BLaER1 (cell line): Measurements from ENCODE around the gene SUSD3.
"Not testable (repeated sequence)": the region's sequence is repeated elsewhere in the genome, so short reads cannot be mapped to it uniquely, and the experiment has no call there.

Experiments used
- H3K27ac ChIP-seq: shearing (Covaris generic); formaldehyde crosslinking; 2 replicates; pipeline ENCODE4 v1.8.1; 2022
- H3K27me3 ChIP-seq: shearing (Covaris generic); formaldehyde crosslinking; 2 replicates; pipeline ENCODE4 v1.8.1; 2022
- H3K36me3 ChIP-seq: shearing (Covaris generic); formaldehyde crosslinking; 2 replicates; pipeline ENCODE4 v1.8.1; 2022
- H3K4me1 ChIP-seq: shearing (Covaris generic); formaldehyde crosslinking; 2 replicates; pipeline ENCODE4 v1.8.1; 2022
- H3K4me2 ChIP-seq: shearing (Covaris generic); formaldehyde crosslinking; 2 replicates; pipeline ENCODE4 v1.8.1; 2022
- H3K4me3 ChIP-seq: shearing (Covaris generic); formaldehyde crosslinking; 2 replicates; pipeline ENCODE4 v1.8.1; 2022
- H3K9ac ChIP-seq: shearing (Covaris generic); formaldehyde crosslinking; 2 replicates; pipeline ENCODE4 v1.8.1; 2022
- H3K9me3 ChIP-seq: shearing (Covaris generic); formaldehyde crosslinking; 2 replicates; pipeline ENCODE4 v1.8.1; 2022
- H4K20me1 ChIP-seq: shearing (Covaris generic); formaldehyde crosslinking; 2 replicates; pipeline ENCODE4 v1.8.1; 2022
- Cebpa-rat ChIP-seq: shearing (Covaris generic); IDR thresholded peaks from 2 replicates; pipeline ENCODE4 v1.8.1; 2022

SUSD3 gene

DNA sequence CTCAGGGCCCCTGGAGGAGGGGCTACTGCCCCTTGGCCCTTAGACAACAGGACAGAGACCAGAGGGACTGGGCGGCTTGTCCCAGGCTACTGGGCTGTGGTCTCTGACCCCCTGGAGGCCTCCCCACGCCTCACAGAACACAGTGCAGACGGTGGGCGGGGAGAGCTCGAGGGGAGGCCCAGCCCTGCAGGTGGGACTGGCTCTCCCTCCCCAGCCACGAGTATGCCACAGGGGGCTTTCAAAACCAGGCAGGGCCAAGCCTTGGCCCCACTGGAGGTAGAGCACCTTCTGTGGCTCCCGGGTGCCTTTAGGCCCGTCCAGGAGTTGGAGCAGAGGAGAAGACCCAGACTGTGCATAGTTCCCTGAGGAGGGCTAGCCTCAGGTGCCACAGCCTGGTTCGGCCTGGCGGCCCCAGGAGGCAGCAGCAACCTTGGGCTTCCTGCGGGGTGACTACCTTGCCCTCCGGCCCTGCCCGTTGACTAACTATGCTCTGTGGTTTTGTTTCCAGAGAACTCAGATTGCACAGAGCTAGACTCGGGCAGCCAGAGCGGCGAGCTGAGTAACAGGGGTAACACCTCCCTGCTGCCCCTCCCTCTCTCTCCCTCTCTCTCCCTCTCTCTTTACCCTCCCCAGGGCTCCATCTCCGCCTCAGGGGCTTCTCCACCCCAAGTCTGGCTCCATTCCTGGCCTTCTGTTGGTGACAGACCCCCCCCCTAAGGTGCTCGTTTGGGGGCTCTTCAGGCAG lies 53.0 kb downstream of the SUSD3 start:
- no peaks in the 10 kb centered on the region for H3K27me3 ChIP-seq
- TF ChIP-seq Cebpa-rat: no peak
- peaks cover 93% of the 10 kb centered on the region for H3K4me1 ChIP-seq
- H3K9ac ChIP-seq: peak overlapping the region; percentile 70
- H3K4me3 ChIP-seq: 0 out of 2 replicates have a peak overlapping the region, but pooled peaks have one; percentile 39
- H3K27ac ChIP-seq: peak overlapping the region; percentile 79
- peaks cover 22% of the 10 kb centered on the region for H3K36me3 ChIP-seq
- no peaks in the 10 kb centered on the region for H3K9me3 ChIP-seq
- H4K20me1 ChIP-seq: peaks cover 37% of the 10 kb centered on the region
- H3K4me2 ChIP-seq: peak overlapping the region; percentile 92

DNA sequence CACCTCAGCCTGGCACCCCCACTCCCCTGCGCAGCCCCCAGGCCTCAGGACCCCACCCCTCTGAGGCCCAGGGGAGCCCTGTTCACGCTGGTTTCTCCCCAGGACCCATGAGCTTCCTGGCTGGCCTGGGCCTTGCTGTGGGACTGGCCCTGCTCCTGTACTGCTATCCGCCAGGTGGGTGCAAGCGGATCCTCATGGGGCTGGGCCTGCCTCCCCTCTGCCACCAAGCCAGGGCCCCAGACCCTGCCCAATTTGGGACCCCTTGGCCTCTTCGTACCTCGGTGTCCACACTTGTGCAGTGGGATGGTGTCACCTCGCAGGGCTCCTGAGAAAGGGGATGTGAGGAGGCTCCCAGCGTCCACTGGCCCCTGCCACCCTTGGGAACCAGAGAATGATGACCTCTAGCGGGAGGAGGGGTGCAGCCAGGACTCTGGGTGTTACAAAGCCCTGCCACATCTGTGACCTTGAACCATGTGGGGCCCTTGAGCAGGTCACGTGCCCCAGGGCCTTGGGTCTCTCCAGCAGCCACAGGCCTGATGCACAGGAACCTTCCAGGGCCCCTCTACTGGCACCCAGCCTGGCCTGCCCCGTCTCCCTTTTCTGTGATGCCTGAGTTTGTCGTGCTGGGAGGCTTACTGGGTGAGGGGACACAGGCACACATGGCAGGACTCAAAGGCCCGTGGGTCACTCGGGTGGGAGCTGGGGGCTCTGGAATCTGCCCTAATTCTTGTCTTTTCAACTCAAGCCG lies 53.8 kb downstream of the SUSD3 start:
- peak overlapping the region; percentile 79 for H3K27ac ChIP-seq
- H3K27me3 ChIP-seq: no peaks in the 10 kb centered on the region
- peak overlapping the region; percentile 92 for H3K4me2 ChIP-seq
- peaks cover 30% of the 10 kb centered on the region for H4K20me1 ChIP-seq
- TF ChIP-seq Cebpa-rat: no peak
- peak overlapping the region; percentile 70 for H3K9ac ChIP-seq
- H3K4me1 ChIP-seq: peaks cover 89% of the 10 kb centered on the region
- H3K4me3 ChIP-seq: 0 out of 2 replicates have a peak overlapping the region, but pooled peaks have one; percentile 39
- H3K36me3 ChIP-seq: peaks cover 22% of the 10 kb centered on the region
- H3K9me3 ChIP-seq: no peaks in the 10 kb centered on the region

DNA sequence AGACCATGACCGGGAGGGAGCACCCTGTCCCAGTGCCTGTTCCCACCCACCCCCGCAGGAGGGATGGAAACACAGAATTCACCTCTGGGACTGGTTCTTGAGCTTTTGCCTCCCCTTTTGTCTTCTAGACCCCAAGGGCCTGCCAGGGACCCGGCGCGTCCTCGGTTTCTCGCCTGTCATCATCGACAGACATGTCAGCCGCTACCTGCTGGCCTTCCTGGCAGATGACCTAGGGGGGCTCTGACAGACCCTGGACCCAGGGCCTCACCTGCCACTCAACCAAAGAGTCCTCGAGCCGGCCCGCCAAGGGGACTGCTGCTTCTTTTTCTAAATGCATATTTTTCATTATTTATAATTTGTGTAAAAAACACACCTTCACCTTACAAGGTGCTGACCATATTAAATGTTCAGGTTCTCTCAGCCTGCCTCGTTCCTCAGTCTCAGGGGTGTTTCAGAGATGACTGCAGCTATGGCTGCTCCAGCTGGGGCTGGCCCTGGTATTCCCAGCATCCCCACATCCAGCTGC lies 54.4 kb downstream of the SUSD3 start:
- peak overlapping the region; percentile 79 for H3K27ac ChIP-seq
- H3K9me3 ChIP-seq: no peaks in the 10 kb centered on the region
- no peaks in the 10 kb centered on the region for H3K27me3 ChIP-seq
- H3K4me1 ChIP-seq: peaks cover 83% of the 10 kb centered on the region
- peak overlapping the region; percentile 92 for H3K4me2 ChIP-seq
- H3K9ac ChIP-seq: peak overlapping the region; percentile 70
- peaks cover 23% of the 10 kb centered on the region for H4K20me1 ChIP-seq
- peaks cover 22% of the 10 kb centered on the region for H3K36me3 ChIP-seq
- TF ChIP-seq Cebpa-rat: no peak
- H3K4me3 ChIP-seq: no peak overlapping the region

DNA sequence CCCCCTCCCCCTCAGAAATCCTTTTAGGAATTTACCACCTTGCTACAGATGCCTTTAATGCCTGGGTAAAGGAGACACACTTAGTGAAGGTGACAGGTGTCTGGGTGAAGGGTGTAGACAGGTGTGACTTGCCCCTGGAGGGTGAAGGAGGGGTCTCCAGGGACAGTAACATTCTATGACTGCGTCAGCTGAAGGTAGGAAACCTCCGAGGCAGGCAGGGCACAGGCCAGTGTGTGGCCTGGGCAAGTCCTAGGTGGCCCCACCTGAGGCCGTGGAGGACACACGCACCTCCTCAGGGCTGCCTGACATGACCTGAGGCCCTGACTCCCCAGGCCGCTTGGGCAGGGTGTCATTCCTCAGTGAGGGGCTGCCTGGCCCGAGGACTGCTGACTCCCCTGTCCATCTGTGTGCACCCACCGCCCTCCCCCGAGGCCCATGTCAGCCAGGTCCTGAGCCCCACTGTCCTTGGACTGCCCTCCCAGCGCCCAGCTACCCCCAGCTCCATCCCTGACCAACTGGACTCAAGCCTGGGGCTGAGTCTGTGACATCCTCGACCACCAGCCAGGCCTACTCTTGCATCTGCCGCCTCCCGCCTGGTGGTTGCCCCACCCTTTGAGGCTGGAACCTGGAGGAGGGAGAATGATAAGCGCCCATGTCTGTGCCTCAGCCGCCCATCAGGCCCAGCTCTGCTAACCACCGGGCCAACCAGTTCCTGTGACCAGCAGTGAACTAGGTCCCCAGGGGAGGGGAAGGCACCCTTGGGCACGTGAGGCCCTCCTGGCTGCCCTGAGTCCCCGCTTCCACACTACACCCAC lies 55.9 kb downstream of the SUSD3 start:
- Histone ChIP-seq H3K4me1 (peaks cover 75% of the 10 kb centered on the region), H3K9me3 (no peaks in the 10 kb centered on the region), H3K36me3 (peaks cover 21% of the 10 kb centered on the region), H3K4me2 (peak overlapping the region; percentile 92), H3K4me3 (no peak overlapping the region), H3K27ac (peak overlapping the region; percentile 79), H4K20me1 (peaks cover 17% of the 10 kb centered on the region), H3K9ac (peak overlapping the region; percentile 54; the same call in 1 of the 2 replicates), H3K27me3 (no peaks in the 10 kb centered on the region)
- TF ChIP-seq Cebpa-rat: no peak

DNA sequence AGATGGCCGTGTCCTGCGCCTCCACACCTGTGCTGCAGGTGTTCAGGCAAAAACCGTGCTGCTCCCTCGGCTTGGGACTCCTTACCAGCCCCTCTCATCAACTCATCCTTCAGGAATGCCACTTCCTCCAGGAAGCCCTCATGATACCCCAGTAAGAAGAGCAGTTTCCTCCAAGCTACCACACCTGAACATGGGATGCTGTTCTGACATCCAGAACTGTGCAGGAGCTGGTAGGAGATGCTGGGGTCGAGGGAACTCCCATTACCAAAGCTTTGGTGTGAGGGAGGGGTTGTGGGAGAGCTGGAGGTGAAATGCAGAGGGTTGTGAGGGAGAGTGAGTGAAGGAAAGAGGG lies 56.5 kb downstream of the SUSD3 start:
- peaks cover 20% of the 10 kb centered on the region for H4K20me1 ChIP-seq
- H3K27ac ChIP-seq: peak overlapping the region; percentile 79
- peaks cover 21% of the 10 kb centered on the region for H3K36me3 ChIP-seq
- TF ChIP-seq Cebpa-rat: no peak
- no peak overlapping the region for H3K4me3 ChIP-seq
- peak overlapping the region; percentile 92 for H3K4me2 ChIP-seq
- H3K9me3 ChIP-seq: no peaks in the 10 kb centered on the region
- no peak overlapping the region for H3K9ac ChIP-seq
- H3K4me1 ChIP-seq: peaks cover 75% of the 10 kb centered on the region
- H3K27me3 ChIP-seq: no peaks in the 10 kb centered on the region

DNA sequence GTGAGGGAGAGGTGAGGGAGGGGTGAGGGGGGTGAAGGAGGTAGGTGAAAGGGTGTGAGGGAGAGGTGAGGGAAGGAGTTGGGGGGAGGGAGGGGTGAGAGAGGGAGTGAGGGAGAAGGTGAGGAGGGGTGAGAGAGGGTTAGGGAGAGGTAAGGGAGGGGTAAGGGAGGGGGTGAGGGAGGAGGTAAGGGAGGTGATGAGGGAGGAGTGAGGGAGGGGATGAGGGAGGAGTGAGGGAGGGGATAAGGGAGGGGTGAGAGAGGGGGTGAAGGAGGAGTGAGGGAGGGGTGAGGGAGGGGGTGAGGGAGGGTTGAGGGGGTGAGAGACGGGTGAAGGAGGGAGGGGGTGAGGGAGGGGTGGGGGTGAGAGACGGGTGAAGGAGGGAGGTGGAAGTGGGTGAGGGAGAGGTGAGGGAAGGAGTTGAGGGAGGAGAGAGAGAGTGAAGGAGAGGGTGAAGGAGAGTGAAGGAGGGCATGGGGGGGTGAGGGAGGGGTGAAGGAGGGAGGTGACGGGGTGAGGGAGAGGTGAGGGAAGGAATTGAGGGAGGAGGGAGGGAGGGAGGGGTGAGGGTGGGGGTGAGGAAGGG lies 57.1 kb downstream of the SUSD3 start:
- H3K9ac ChIP-seq: no peak overlapping the region
- no peak overlapping the region for H3K4me3 ChIP-seq
- H4K20me1 ChIP-seq: peaks cover 14% of the 10 kb centered on the region; the same call in 1 of the 2 replicates
- H3K4me2 ChIP-seq: no peak overlapping the region
- H3K9me3 ChIP-seq: no peaks in the 10 kb centered on the region
- no peak overlapping the region for H3K27ac ChIP-seq
- peaks cover 21% of the 10 kb centered on the region for H3K36me3 ChIP-seq
- no peak for TF ChIP-seq Cebpa-rat
- H3K27me3 ChIP-seq: no peaks in the 10 kb centered on the region
- peaks cover 75% of the 10 kb centered on the region for H3K4me1 ChIP-seq

DNA sequence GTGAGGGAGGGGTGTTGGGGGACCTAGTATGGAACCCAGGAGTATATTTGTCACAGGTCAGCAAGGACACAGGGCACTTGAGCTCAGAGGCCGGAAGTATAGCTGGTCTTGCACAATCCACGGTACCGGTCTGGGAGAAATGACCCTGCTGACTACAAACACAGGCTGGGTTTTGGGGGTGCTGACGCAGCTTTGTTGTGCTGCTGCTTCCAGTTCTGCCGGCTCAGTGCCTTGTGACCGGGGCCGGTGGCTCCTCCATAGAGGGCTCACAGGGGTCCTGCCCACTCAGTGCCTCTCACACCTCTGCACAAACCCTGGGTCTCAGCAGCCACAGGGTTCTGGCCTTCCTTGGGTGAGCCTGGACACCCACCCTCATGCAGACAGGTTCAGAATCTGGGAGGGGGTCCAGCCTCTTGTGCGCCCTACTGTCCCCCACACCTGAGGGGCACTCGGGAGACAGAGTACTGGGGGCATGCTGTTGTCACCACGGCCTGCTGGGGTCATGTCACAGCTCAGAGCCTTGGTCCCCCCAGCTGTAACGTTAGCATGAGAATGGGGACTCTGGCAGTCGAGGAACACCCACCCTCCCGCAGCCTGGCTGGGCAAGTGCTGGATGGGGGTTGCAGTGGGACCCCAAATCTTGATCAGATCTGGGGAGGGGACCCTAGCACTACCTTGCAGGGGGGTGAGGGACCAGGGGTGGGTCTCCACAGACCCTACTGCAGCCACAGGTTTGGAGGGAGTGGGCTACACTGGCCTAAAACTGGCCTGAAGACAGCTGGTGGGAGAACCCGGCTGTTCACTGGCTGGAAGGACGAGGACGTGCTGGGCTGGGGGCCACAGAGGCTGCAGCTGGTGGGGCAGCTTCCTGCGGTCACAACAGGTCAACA lies 57.8 kb downstream of the SUSD3 start:
- no peak overlapping the region for H3K4me2 ChIP-seq
- H3K27ac ChIP-seq: peak overlapping the region; percentile 62
- no peaks in the 10 kb centered on the region for H3K27me3 ChIP-seq
- TF ChIP-seq Cebpa-rat: no peak
- H3K9ac ChIP-seq: no peak overlapping the region
- H3K9me3 ChIP-seq: no peaks in the 10 kb centered on the region
- no peak overlapping the region for H3K4me3 ChIP-seq
- peaks cover 26% of the 10 kb centered on the region for H3K36me3 ChIP-seq
- H4K20me1 ChIP-seq: peaks cover 10% of the 10 kb centered on the region; the same call in 1 of the 2 replicates
- H3K4me1 ChIP-seq: peaks cover 75% of the 10 kb centered on the region

DNA sequence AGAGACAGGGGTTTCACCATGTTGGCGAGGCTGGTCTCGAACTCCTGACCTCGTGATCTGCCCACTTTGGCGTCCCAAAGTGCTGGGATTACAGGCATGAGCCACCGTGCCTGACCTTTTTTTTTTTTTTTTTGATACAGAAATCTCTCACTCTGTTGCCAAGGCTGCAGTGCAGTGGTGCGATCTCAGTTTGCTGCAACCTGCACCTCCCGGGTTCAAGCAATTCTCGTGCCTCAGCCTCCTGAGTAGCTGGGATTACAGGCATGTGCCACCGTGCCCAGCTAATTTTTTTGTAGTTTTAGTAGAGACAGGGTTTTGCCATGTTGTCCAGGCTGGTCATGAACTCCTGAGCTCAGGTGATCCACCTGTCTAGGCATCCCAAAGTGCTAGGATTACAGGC lies 59.0 kb downstream of the SUSD3 start:
- H3K9ac ChIP-seq, H4K20me1 ChIP-seq, H3K4me2 ChIP-seq, H3K27me3 ChIP-seq, H3K27ac ChIP-seq, H3K9me3 ChIP-seq, H3K4me3 ChIP-seq: not testable (repeated sequence)
- peaks cover 38% of the 10 kb centered on the region for H3K36me3 ChIP-seq
- H3K4me1 ChIP-seq: peaks cover 70% of the 10 kb centered on the region
